ENCODE data around the gene EPB41L4B. TPM values are rescaled to one million over a fixed set of nuclear protein-coding genes. Genes with fewer than 3 reads are reported as not detected.
"Not testable (repeated sequence)": the region's sequence is repeated elsewhere in the genome, so short reads cannot be mapped to it uniquely, and the experiment has no call there.

Gene EPB41L4B
- total RNA-seq, 1 experiment from 2014 or later, result under 0.01 TPM

- DNase-seq (ENCODE audit: low read depth), result no peak
Observed at GRCh38 chr9:109163194-109163593, 157.7 kb downstream of the EPB41L4B start.

- DNase-seq (ENCODE audit: low read depth), result no peak
Observed at GRCh38 chr9:109162677-109163076, 158.2 kb downstream of the EPB41L4B start.

- no peak for DNase-seq (ENCODE audit: low read depth)
Observed at GRCh38 chr9:109161471-109161870, 159.4 kb downstream of the EPB41L4B start.

GRCh38 chr9:109159583-109159982, 161.3 kb downstream of the EPB41L4B start:
- no peak for DNase-seq (ENCODE audit: low read depth)

- DNase-seq (ENCODE audit: low read depth), result peak; percentile 32
Observed at GRCh38 chr9:109158651-109159050, 162.2 kb downstream of the EPB41L4B start.

GRCh38 chr9:109156708-109157107, 164.2 kb downstream of the EPB41L4B start:
- no peak for DNase-seq (ENCODE audit: low read depth)

- no peak for DNase-seq (ENCODE audit: low read depth)
Observed at GRCh38 chr9:109150925-109151545, 169.8 kb downstream of the EPB41L4B start.

GRCh38 chr9:109149722-109150121, 171.1 kb downstream of the EPB41L4B start:
- DNase-seq (ENCODE audit: low read depth), result no peak

- no peak for DNase-seq (ENCODE audit: low read depth)
Observed at GRCh38 chr9:109149089-109149488, 171.8 kb downstream of the EPB41L4B start.

- DNase-seq (ENCODE audit: low read depth), result no peak
Observed at GRCh38 chr9:109145051-109145450, 175.8 kb downstream of the EPB41L4B start.

GRCh38 chr9:109143881-109144562, 176.8 kb downstream of the EPB41L4B start:
- peak; percentile 74 for DNase-seq (ENCODE audit: low read depth)

GRCh38 chr9:109141375-109141774, 179.5 kb downstream of the EPB41L4B start:
- DNase-seq (ENCODE audit: low read depth), result no peak

- DNase-seq (ENCODE audit: low read depth), result no peak
Observed at GRCh38 chr9:109139851-109140250, 181.0 kb downstream of the EPB41L4B start.

GRCh38 chr9:109138421-109138820, 182.4 kb downstream of the EPB41L4B start:
- no peak for DNase-seq (ENCODE audit: low read depth)

GRCh38 chr9:109134167-109134578, 186.7 kb downstream of the EPB41L4B start:
- DNase-seq (ENCODE audit: low read depth), result no peak

- DNase-seq (ENCODE audit: low read depth), result no peak
Observed at GRCh38 chr9:109133533-109133932, 187.3 kb downstream of the EPB41L4B start.

- no peak for DNase-seq (ENCODE audit: low read depth)
Observed at GRCh38 chr9:109132567-109133021, 188.3 kb downstream of the EPB41L4B start.

- DNase-seq (ENCODE audit: low read depth), result no peak
Observed at GRCh38 chr9:109129470-109130197, 191.2 kb downstream of the EPB41L4B start.

- DNase-seq (ENCODE audit: low read depth), result not testable (repeated sequence)
Observed at GRCh38 chr9:109126671-109127070, 194.2 kb downstream of the EPB41L4B start.

- no peak for DNase-seq (ENCODE audit: low read depth)
Observed at GRCh38 chr9:109124121-109124520, 196.7 kb downstream of the EPB41L4B start.

GRCh38 chr9:109122726-109123621, 197.9 kb downstream of the EPB41L4B start:
- no peak for DNase-seq (ENCODE audit: low read depth)
